Prostate gland (tissue), 2 donors: ENCODE data around the gene RASGEF1B.

Experiments
- CTCF ChIP-seq, 4 experiments: fragments of 200-600 bp in 2 of 4; fragments of 450-650 bp in 2 of 4; sonication (generic) in 2 of 4; IDR thresholded peaks; 1 replicate in 3 of 4; 2 replicates in 1 of 4; pipeline ENCODE4 v1.5.1; 2016 to 2019; ENCODE audit warnings: antibody characterized with exemption in 4 of 4, mild to moderate bottlenecking in 2 of 4, moderate library complexity in 2 of 4
- POLR2A ChIP-seq: fragments of 450-650 bp; IDR thresholded peaks from one replicate; pipeline ENCODE4 v1.6.1; 2016; ENCODE audit warnings: antibody characterized with exemption, mild to moderate bottlenecking
- POLR2AphosphoS5 ChIP-seq: sonication (generic); formaldehyde crosslinking; IDR thresholded peaks from one replicate; pipeline ENCODE4 v1.6.1; 2017; ENCODE audit warnings: antibody characterized with exemption

- TF ChIP-seq CTCF (IDR thresholded peaks at IDR 0.05) = no peak
- no peak for TF ChIP-seq POLR2AphosphoS5
- no peak for TF ChIP-seq POLR2A
Measured at GRCh38 chr4:81498551-81499099, 26.9 kb upstream of the RASGEF1B start.
